Tibial nerve (tissue), 3 donors: Measurements from ENCODE around the gene SPDYE4.

ENCODE experiments used
- CTCF ChIP-seq, 5 experiments: fragments of 200-600 bp in 3 of 5; fragments of 450-650 bp in 2 of 5; sonication (generic) in 3 of 5; IDR thresholded peaks; one replicate each; pipeline ENCODE4 v1.5.1; 2016 to 2019; ENCODE audit warnings: antibody characterized with exemption in 5 of 5, mild to moderate bottlenecking in 3 of 5, moderate library complexity in 2 of 5
- POLR2A ChIP-seq, 2 donors: fragments of 450-650 bp; IDR thresholded peaks; one replicate each; pipeline ENCODE4 v1.6.1; 2017; ENCODE audit warnings: antibody characterized with exemption in 2 of 2, mild to moderate bottlenecking in 2 of 2, moderate library complexity in 2 of 2

GRCh38 chr17:8755590-8756255 lies 2.6 kb downstream of the SPDYE4 start:
- no peak for TF ChIP-seq CTCF (IDR thresholded peaks at IDR 0.05)
- no peak for TF ChIP-seq POLR2A (IDR thresholded peaks at IDR 0.05)
